ENCODE measurements around the gene RNF207. TPM values are rescaled to one million over a fixed set of nuclear protein-coding genes. Genes with fewer than 3 reads are reported as not detected.

The RNF207 gene
- polyA plus RNA-seq, 1 of the 3 experiments (the other 2 are of a cell fraction): 25.4 TPM

DNA sequence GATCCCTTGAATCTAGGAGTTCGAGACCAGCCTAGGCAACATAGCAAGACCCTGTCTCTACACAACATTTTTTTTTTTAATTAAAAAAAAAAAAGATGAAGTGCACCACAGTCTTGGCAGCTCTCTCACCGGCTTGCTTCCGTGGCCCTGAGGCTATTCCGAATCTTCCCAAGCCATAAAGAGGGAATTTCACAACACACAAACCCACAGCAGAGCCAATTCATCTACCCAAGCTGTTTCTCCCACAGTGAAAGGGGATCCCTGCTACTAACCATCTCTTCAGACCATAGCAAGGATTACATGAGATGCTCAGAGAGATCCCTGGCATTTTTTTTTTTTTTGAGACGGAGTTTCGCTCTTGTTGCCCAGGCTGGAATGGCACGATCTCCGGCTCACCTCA, 17.5 kb upstream of the RNF207 start:
- H3K27me3 ChIP-seq (ENCODE audit: insufficient read depth): no peaks in the 10 kb centered on the region
- no peak overlapping the region for H3K9ac ChIP-seq
- no peak overlapping the region for H2AFZ ChIP-seq (ENCODE audit: low read depth)
- TF ChIP-seq POLR2AphosphoS5 (IDR thresholded peaks at IDR 0.05; ENCODE audit: low read depth, low read length) (no peak), EZH2phosphoT487 (IDR thresholded peaks at IDR 0.05; ENCODE audit: borderline replicate concordance, low read depth) (no peak), YY1 (IDR thresholded peaks at IDR 0.05; ENCODE audit: low read depth) (no peak), GATA2 (CRISPR knock-in tag; IDR thresholded peaks at IDR 0.05) (no peak), TCF12 (IDR thresholded peaks at IDR 0.05) (no peak), FOXM1 (IDR thresholded peaks at IDR 0.05; ENCODE audit: low read depth) (no peak), GABPA (IDR thresholded peaks at IDR 0.05; ENCODE audit: low read depth) (no peak), SMC3 (IDR thresholded peaks at IDR 0.05; ENCODE audit: low read depth, low read length) (no peak)
- TF ChIP-seq, protein P1, sequence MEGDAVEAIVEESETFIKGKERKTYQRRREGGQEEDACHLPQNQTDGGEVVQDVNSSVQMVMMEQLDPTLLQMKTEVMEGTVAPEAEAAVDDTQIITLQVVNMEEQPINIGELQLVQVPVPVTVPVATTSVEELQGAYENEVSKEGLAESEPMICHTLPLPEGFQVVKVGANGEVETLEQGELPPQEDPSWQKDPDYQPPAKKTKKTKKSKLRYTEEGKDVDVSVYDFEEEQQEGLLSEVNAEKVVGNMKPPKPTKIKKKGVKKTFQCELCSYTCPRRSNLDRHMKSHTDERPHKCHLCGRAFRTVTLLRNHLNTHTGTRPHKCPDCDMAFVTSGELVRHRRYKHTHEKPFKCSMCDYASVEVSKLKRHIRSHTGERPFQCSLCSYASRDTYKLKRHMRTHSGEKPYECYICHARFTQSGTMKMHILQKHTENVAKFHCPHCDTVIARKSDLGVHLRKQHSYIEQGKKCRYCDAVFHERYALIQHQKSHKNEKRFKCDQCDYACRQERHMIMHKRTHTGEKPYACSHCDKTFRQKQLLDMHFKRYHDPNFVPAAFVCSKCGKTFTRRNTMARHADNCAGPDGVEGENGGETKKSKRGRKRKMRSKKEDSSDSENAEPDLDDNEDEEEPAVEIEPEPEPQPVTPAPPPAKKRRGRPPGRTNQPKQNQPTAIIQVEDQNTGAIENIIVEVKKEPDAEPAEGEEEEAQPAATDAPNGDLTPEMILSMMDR (IDR thresholded peaks at IDR 0.05): no peak
- TF ChIP-seq, protein P2, sequence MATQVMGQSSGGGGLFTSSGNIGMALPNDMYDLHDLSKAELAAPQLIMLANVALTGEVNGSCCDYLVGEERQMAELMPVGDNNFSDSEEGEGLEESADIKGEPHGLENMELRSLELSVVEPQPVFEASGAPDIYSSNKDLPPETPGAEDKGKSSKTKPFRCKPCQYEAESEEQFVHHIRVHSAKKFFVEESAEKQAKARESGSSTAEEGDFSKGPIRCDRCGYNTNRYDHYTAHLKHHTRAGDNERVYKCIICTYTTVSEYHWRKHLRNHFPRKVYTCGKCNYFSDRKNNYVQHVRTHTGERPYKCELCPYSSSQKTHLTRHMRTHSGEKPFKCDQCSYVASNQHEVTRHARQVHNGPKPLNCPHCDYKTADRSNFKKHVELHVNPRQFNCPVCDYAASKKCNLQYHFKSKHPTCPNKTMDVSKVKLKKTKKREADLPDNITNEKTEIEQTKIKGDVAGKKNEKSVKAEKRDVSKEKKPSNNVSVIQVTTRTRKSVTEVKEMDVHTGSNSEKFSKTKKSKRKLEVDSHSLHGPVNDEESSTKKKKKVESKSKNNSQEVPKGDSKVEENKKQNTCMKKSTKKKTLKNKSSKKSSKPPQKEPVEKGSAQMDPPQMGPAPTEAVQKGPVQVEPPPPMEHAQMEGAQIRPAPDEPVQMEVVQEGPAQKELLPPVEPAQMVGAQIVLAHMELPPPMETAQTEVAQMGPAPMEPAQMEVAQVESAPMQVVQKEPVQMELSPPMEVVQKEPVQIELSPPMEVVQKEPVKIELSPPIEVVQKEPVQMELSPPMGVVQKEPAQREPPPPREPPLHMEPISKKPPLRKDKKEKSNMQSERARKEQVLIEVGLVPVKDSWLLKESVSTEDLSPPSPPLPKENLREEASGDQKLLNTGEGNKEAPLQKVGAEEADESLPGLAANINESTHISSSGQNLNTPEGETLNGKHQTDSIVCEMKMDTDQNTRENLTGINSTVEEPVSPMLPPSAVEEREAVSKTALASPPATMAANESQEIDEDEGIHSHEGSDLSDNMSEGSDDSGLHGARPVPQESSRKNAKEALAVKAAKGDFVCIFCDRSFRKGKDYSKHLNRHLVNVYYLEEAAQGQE (IDR thresholded peaks at IDR 0.05; ENCODE audit: low read depth, low read length): no peak
- TF ChIP-seq, protein P3, sequence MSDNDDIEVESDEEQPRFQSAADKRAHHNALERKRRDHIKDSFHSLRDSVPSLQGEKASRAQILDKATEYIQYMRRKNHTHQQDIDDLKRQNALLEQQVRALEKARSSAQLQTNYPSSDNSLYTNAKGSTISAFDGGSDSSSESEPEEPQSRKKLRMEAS (IDR thresholded peaks at IDR 0.05; ENCODE audit: low read depth): no peak
- TF ChIP-seq, protein P4, sequence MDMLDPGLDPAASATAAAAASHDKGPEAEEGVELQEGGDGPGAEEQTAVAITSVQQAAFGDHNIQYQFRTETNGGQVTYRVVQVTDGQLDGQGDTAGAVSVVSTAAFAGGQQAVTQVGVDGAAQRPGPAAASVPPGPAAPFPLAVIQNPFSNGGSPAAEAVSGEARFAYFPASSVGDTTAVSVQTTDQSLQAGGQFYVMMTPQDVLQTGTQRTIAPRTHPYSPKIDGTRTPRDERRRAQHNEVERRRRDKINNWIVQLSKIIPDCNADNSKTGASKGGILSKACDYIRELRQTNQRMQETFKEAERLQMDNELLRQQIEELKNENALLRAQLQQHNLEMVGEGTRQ (IDR thresholded peaks at IDR 0.05; ENCODE audit: borderline replicate concordance, low read depth, low read length): no peak
- ChIA-PET CTCF (interaction anchor here (0.6 to 1.6 kb wide), 7 partner anchors 9 to 106 kb away, joined by 3 to 6 read pairs (median 4); no protein-coding TSS in a partner anchor), POLR2A (interaction anchor here (0.6 kb wide), 1 partner anchor 304 kb away, joined by 5 read pairs; no protein-coding TSS in a partner anchor)
- peaks cover 32 to 44% of the 10 kb centered on the region in 2 experiments for H3K36me3 ChIP-seq (replicated peaks in 1 of 2; ENCODE audit: control insufficient read depth in 1 of 2, insufficient read depth in 2 of 2, low read length in 1 of 2)
- no peak overlapping the region for H3K27ac ChIP-seq (ENCODE audit: low read depth in 2 of 2, low read length in 1 of 2)
- peaks cover 72% of the 10 kb centered on the region for H4K20me1 ChIP-seq (ENCODE audit: insufficient read depth)
- WGBS (ENCODE audit: low lambda C conversion rate): 88% methylated on average over 8 of the region's 8 CpGs
- H3K79me2 ChIP-seq (ENCODE audit: insufficient read depth): peaks cover 66% of the 10 kb centered on the region
- H3K4me1 ChIP-seq (ENCODE audit: control insufficient read depth in 1 of 2, insufficient read depth in 2 of 2, low read depth in 1 of 2, low read length in 1 of 2): peaks cover 0 to 4% of the 10 kb centered on the region in 2 experiments; a peak in 2 of 4 replicates
- no peak overlapping the region for H3K4me2 ChIP-seq
- no peak for DNase-seq
- peaks cover 19% of the 10 kb centered on the region for H3F3A ChIP-seq (replicated peaks; ENCODE audit: insufficient read depth)
- no peak overlapping the region for H3K4me3 ChIP-seq (ENCODE audit: low read depth in 2 of 2, low read length in 1 of 2)
- no peaks in the 10 kb centered on the region for H3K9me2 ChIP-seq
- no peaks in the 10 kb centered on the region for H3K9me3 ChIP-seq

Measured in SK-N-SH (cell line).